ENCODE results near the gene GIT2.

DNA sequence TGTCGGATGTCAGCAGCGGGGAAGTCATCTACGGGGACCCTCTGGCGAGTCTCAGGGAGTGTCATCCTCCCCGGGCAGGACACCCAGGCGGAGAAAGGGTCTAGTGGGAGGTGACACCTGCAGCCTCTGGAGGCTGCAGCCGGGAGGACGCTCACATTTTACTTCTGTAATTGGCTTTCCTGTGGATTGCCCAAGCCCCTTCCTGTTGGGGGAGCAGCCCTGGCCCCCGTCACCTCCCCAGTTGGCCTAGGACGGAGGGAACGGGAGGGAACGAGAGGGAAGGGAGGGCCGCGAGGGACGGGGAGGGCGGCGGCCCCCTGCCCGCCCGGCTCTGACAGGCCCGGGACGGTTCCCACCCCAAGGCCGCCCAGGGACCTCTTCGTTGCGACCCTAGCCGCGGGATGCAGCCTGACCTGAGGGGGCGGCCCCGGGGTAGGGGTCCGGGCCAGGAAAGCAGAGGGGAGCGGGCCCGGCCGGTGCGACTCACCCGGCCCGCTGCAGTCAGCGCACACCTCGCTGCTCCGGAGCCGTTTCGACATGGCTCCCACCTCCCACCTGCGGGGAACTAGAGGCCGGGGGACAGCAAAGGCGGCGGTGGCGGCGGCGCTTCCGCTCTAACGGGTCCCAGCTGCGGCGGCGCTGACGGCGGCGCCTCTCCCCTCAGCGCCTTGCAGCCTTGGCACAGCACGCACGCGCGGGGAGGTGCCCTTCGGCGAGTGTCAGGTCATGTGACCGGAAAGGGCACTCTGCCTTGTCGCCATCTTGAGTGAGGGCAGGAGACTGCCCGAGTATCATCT lies at the start of gene GIT2:
- peak in 1 of 2 donors; percentile 33 for TF ChIP-seq POLR2A (IDR thresholded peaks at IDR 0.05)
- TF ChIP-seq, protein P1, sequence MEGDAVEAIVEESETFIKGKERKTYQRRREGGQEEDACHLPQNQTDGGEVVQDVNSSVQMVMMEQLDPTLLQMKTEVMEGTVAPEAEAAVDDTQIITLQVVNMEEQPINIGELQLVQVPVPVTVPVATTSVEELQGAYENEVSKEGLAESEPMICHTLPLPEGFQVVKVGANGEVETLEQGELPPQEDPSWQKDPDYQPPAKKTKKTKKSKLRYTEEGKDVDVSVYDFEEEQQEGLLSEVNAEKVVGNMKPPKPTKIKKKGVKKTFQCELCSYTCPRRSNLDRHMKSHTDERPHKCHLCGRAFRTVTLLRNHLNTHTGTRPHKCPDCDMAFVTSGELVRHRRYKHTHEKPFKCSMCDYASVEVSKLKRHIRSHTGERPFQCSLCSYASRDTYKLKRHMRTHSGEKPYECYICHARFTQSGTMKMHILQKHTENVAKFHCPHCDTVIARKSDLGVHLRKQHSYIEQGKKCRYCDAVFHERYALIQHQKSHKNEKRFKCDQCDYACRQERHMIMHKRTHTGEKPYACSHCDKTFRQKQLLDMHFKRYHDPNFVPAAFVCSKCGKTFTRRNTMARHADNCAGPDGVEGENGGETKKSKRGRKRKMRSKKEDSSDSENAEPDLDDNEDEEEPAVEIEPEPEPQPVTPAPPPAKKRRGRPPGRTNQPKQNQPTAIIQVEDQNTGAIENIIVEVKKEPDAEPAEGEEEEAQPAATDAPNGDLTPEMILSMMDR (IDR thresholded peaks at IDR 0.05) = peak in 1 of 3 experiments; percentile 12
